ENCODE measurements around the gene RAB1B.

The RAB1B gene

DNA sequence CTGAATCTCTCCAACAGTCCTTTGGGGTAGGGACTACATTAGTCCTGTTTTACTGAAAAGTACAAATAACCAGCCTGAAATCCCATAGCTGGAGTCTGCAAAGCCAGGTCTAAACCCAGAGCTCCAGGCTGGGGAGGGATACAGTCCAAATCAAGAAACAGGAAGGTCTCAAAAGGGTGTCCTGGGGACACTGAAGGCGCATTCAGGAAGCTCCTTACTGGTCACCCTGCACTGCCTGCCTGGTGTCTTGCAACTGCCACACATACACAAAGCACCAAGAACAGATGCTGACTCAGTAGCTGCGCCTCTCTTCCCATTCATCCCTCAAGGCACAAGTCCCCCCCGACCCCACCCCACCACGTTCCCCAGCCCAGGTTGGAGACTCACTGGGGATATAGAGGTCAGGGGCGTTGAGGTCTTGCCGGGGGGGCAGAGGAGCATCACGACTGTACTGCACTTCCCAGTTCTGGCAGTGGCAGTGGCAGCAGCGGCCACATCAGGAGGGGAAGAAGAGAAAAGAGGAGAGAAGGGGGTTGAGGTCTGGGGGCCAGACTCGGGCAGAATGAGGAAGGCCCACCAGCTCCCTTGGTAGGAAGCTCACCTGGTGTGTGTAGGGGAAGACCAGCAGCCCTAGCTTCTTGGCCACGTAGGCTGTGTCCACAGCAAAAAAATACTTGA, 18.9 kb downstream of the RAB1B start:
- Histone ChIP-seq H3K36me3 (peaks cover 0 to 30% (median 14%) of the 10 kb centered on the region in 11 experiments; a peak in 14 of 22 replicates), H3K9ac (peak overlapping the region in 10 of 11 experiments; percentile 83 to 93 (median 89); a peak in 16 of 22 replicates), H3K27me3 (peaks cover 20 to 29% (median 25%) of the 10 kb centered on the region in 11 experiments), H3K9me3 (replicated peaks in 1 of 11) (peaks cover 0 to 5% (median 0%) of the 10 kb centered on the region in 11 experiments; a peak in 1 of 22 replicates), H4K20me1 (peaks cover 0 to 77% (median 13%) of the 10 kb centered on the region in 11 experiments; a peak in 16 of 22 replicates), H3K4me3 (peak overlapping the region; percentile 70 to 92 (median 86)), H3K4me2 (peak overlapping the region; percentile 87 to 100 (median 97)), H3K4me1 (peaks cover 39 to 54% (median 43%) of the 10 kb centered on the region in 10 experiments), H3K27ac (peak overlapping the region in 3 of 11 experiments; percentile 78 to 85 (median 83); a peak in 6 of 22 replicates)
- no peak for TF ChIP-seq Cebpa-rat (IDR thresholded peaks at IDR 0.05)

DNA sequence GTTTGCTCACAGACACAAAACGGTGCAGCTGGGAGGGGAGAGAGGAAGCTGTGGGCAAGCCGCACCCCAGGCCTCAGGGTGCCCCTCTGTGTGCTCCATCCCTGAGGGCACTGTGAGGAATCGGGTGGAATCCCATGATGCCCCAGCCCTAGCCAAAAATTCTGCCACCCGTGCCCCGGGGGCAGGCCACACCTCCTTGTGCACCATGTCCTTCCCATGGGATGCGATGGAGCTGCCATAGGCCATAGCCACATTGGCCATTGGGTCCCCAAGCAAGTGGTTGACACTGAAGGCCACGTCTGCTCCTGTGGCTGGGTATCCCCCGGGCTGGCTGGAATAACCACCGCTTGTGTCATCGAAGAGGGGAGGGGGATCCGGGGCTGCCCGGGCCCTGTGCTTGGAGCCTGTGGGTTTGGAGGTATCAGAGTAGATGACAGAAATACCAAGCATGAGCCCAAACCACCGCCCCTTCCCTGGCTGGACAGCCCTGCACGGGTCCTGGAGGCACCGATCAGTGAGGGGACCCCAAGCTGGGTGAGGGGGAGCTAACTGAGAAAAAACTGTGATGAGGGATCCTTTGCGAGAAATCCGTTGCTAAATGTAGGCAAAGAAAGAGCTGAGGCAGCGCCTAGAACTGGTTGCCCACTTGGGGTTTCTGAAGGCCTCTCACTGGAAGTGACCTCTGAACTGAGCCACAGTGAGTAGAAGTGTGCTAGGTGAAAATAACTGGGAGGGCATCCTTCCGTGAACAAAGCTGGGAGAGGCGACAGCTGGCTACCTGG, 19.6 kb downstream of the RAB1B start:
- Histone ChIP-seq H4K20me1 (peaks cover 0 to 78% (median 8%) of the 10 kb centered on the region in 11 experiments; a peak in 16 of 22 replicates), H3K36me3 (peaks cover 0 to 30% (median 14%) of the 10 kb centered on the region in 11 experiments; a peak in 14 of 22 replicates), H3K4me1 (peaks cover 33 to 48% (median 38%) of the 10 kb centered on the region in 10 experiments), H3K9me3 (replicated peaks in 1 of 11) (peaks cover 0 to 5% (median 0%) of the 10 kb centered on the region in 11 experiments; a peak in 1 of 22 replicates), H3K4me3 (peak overlapping the region; percentile 70 to 92 (median 86)), H3K9ac (peak overlapping the region; percentile 83 to 93 (median 89)), H3K27ac (peak overlapping the region; percentile 75 to 90 (median 83)), H3K27me3 (peaks cover 28 to 36% (median 32%) of the 10 kb centered on the region in 11 experiments), H3K4me2 (peak overlapping the region; percentile 87 to 100 (median 97))
- TF ChIP-seq Cebpa-rat (IDR thresholded peaks at IDR 0.05): no peak

DNA sequence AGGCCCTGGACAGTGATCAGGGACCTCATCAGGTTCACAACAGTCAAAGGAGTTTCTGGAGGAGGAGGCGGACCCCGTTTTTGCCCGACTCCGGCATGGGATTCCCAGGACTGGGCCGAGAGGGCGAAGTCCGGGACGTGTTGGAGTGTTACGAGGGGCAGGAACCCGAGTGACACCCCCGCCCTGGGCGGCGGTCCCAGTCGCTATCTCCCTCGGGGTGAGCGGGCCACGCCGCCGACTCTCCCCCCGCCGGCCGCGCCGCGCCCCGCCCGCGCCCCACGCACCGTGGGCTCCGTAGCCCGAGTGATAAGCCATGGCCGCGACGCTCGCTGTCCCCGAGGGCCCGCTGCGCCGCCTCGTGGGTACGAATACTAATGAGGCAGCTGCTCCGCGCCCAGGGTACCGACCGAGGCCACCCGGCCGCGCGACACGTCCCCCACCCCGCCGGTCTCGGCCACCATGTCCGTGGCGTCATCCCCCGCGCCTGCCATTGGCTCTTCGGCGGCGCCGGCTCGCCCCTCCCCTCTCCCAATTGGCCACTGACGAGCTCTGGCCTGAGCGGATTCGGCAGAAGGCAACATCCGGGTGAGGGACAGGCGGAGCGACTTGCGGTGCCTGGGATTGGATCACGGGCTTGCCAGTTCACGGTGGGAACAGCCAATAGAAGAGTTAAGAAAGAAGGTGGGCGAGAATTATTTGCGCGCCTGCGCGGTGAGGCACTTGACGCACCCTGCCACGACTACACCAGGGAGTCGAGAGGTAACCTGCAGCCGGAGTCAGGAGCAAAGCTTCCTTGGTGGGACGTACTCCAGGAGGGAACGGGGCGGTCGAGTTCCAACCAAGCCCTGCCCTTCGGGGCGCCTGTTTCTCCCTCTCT, 20.5 kb downstream of the RAB1B start, which contains the start of gene YIF1A:
YIF1A (minus strand) TSS at position 473 of the 877 bp plus-strand sequence; CDS start at position 315, 158 bp downstream.
- Histone ChIP-seq H3K4me1 (peaks cover 29 to 44% (median 37%) of the 10 kb centered on the region in 10 experiments), H3K36me3 (peaks cover 0 to 30% (median 14%) of the 10 kb centered on the region in 11 experiments; a peak in 14 of 22 replicates), H3K9ac (peak within 1 kb of the TSS; percentile 83 to 93 (median 89)), H4K20me1 (peaks cover 0 to 78% (median 7%) of the 10 kb centered on the region in 11 experiments; a peak in 15 of 22 replicates), H3K4me2 (peak within 1 kb of the TSS; percentile 92 to 100 (median 98)), H3K9me3 (replicated peaks in 1 of 11) (peaks cover 0 to 5% (median 0%) of the 10 kb centered on the region in 11 experiments; a peak in 1 of 22 replicates), H3K27ac (peak within 1 kb of the TSS; percentile 75 to 90 (median 83)), H3K27me3 (peaks cover 36 to 44% (median 40%) of the 10 kb centered on the region in 11 experiments), H3K4me3 (peak within 1 kb of the TSS; percentile 70 to 92 (median 86))
- TF ChIP-seq Cebpa-rat (IDR thresholded peaks at IDR 0.05): no peak

DNA sequence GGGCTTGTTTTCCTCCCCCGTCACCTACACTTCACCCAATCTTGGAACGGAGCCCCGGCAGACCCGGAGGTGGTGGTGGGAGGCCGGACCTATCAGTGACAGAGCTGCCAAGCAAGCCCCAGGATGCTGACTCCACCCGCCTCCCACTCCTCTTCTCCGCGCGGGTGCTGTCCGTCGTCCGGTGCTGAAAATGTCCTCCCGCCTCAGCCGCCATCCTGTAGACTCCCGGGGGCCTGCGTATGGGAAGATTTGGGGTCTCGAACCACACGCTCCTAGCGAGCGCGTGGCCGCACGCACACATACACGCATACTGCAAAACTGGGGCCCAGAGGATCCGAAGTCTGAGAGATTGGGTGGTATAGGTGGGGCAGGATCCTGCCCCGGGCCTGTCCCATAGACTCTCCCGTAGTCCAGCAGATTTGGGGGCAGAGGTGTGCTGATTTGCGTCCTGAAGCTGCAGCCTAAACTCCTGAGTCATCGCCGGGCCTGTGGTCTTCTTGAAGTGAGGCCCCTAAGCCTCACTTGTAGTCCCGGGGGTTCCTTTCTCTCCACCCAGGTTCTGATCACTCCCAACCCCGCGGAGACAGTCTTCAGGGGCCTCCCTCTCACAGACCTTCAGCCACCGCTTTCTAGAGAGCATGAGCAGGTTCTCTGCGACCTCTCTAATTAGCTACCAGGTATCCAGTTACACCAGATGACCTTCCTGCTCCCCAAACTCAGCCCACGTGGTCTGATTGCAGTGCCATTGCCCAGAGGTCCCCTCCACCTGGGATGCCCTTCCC, 21.3 kb downstream of the RAB1B start:
- peak overlapping the region; percentile 25 to 93 (median 85); a peak in 19 of 22 replicates for H3K9ac ChIP-seq
- H3K9me3 ChIP-seq (replicated peaks in 1 of 11): peaks cover 0 to 5% (median 0%) of the 10 kb centered on the region in 11 experiments; a peak in 1 of 22 replicates
- peak overlapping the region; percentile 77 to 99 (median 95) for H3K4me2 ChIP-seq
- H3K36me3 ChIP-seq: peaks cover 0 to 21% (median 8%) of the 10 kb centered on the region in 11 experiments; a peak in 14 of 22 replicates
- no peak for TF ChIP-seq Cebpa-rat (IDR thresholded peaks at IDR 0.05)
- H3K4me1 ChIP-seq: peaks cover 29 to 44% (median 37%) of the 10 kb centered on the region in 10 experiments
- peak overlapping the region in 8 of 11 experiments; percentile 25 to 78 (median 50); a peak in 11 of 22 replicates for H3K27ac ChIP-seq
- H3K4me3 ChIP-seq: peak overlapping the region; percentile 70 to 92 (median 86)
- peaks cover 41 to 53% (median 49%) of the 10 kb centered on the region in 11 experiments for H3K27me3 ChIP-seq
- peaks cover 0 to 78% (median 7%) of the 10 kb centered on the region in 11 experiments; a peak in 15 of 22 replicates for H4K20me1 ChIP-seq

DNA sequence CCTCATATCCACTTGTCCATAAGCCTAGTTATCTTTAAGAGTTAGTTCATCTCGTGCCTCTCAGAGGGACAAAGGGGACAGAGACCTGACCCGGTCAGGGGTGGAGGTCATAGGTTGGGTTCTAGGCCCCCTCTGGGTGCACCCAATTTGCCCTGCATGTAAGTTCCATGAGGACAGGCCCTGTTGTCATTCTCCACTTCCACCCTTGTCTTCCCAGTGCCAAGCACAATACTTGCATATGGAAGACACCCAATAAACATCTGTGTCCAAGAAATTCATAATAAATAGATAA, 21.8 kb downstream of the RAB1B start:
- peaks cover 29 to 43% (median 37%) of the 10 kb centered on the region in 10 experiments for H3K4me1 ChIP-seq
- peak overlapping the region; percentile 77 to 99 (median 95) for H3K4me2 ChIP-seq
- no peak overlapping the region for H3K27ac ChIP-seq
- no peak for TF ChIP-seq Cebpa-rat (IDR thresholded peaks at IDR 0.05)
- peaks cover 0 to 78% (median 7%) of the 10 kb centered on the region in 11 experiments; a peak in 14 of 22 replicates for H4K20me1 ChIP-seq
- no peak overlapping the region for H3K9ac ChIP-seq
- H3K36me3 ChIP-seq: peaks cover 0 to 16% (median 4%) of the 10 kb centered on the region in 11 experiments; a peak in 5 of 22 replicates
- peak overlapping the region in 7 of 10 experiments; percentile 78 to 90 (median 86); a peak in 13 of 20 replicates for H3K4me3 ChIP-seq
- H3K9me3 ChIP-seq (replicated peaks in 1 of 11): peaks cover 0 to 5% (median 0%) of the 10 kb centered on the region in 11 experiments; a peak in 1 of 22 replicates
- H3K27me3 ChIP-seq: peaks cover 41 to 58% (median 52%) of the 10 kb centered on the region in 11 experiments

DNA sequence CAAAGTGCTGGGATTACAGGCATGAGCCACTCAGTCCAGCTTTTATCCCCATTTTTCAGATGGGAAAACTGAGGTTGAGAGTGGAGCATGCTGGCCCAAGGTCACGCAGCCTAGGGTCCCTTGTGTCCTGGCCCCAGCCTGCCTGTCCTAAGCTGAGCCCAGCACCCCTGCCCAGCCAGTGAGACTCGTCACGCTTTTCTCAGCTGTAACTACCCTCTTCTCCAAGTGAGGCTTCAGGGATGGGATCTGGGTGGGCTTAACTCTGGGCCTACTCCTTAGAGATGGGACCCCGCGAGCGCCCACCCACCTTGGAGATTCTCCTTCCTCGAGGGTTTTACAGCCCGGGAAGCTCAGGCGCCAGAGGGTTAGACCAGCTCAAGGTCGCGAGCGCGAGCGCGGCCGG, 22.9 kb downstream of the RAB1B start:
- peaks cover 29 to 42% (median 37%) of the 10 kb centered on the region in 10 experiments for H3K4me1 ChIP-seq
- H3K27me3 ChIP-seq: peaks cover 41 to 59% (median 52%) of the 10 kb centered on the region in 11 experiments
- no peak for TF ChIP-seq Cebpa-rat (IDR thresholded peaks at IDR 0.05)
- peak overlapping the region in 2 of 10 experiments; percentile 28 to 32; a peak in 1 of 20 replicates for H3K4me3 ChIP-seq
- peaks cover 0 to 68% (median 7%) of the 10 kb centered on the region in 11 experiments; a peak in 13 of 22 replicates for H4K20me1 ChIP-seq
- no peak overlapping the region for H3K9ac ChIP-seq
- H3K4me2 ChIP-seq: peak overlapping the region in 5 of 11 experiments; percentile 45 to 65 (median 51); a peak in 6 of 22 replicates
- peaks cover 0 to 5% (median 0%) of the 10 kb centered on the region in 11 experiments; a peak in 1 of 22 replicates for H3K9me3 ChIP-seq (replicated peaks in 1 of 11)
- H3K27ac ChIP-seq: no peak overlapping the region
- H3K36me3 ChIP-seq: peaks cover 0 to 6% (median 0%) of the 10 kb centered on the region in 11 experiments; a peak in 3 of 22 replicates
